Measurements from ENCODE around the gene CERS4. TPM values are rescaled to one million over a fixed set of nuclear protein-coding genes. Genes with fewer than 3 reads are reported as not detected.
"Not testable (repeated sequence)": the region's sequence is repeated elsewhere in the genome, so short reads cannot be mapped to it uniquely, and the experiment has no call there.

The CERS4 gene
- total RNA-seq, 6 donors from 2014 or later: 55.5 to 131 (median 63.8) TPM

DNA sequence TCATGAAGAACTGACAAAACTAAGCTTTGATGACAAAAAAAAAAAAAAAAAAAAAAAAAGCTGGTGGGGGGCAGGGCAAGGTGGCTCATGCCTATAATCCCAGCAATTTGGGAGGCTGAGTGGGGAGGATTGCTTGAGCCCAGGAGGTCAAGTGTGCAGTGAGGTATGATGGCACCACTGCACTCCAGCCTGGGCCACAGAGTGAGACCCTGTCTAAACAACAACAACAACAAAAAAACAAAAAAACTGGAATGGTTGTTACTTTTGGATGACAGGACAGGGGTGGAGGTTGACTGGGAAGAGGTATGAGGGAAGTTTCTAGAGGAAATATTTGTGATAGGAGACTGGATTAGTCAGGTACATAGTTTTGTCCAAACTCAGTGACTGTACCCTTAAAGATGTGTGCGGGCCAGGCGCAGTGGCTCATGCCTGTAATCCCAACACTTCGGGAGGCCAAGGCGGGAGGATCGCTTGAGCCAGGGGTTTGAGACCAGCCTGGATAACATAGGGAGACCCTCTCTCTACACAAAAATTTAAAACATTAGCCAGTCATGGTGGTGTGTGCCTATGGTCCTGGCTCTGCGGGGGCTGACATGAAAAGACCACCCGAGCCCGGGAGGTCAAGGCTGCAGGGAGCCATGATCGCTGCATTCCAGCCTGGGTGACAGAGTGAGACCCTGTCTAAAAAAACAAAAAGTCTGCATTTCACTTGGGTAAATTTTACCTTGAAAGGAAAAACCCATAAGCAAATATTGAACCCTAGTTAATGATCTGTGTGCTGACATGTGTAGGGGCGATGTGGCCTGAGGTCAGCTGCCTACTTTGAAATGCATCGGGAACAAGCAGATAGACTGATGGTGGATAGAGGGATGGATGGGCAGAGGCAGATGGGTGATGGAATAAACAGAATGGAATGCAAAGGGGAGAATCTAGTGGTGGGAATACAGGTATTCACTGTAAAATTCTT, 37.0 kb downstream of the CERS4 start:
- no peaks in the 10 kb centered on the region for H3K27me3 ChIP-seq
- H3K36me3 ChIP-seq: no peaks in the 10 kb centered on the region
- peaks cover 7 to 14% (median 10%) of the 10 kb centered on the region in 4 donors for H3K4me1 ChIP-seq
- peaks cover 0 to 4% (median 0%) of the 10 kb centered on the region in 4 donors for H3K9me3 ChIP-seq
- no peak overlapping the region for H3K4me3 ChIP-seq
- DNase-seq (no peak), ATAC-seq (ENCODE audit: low FRiP score in 2 of 2) (no peak)
- TF ChIP-seq POLR2AphosphoS5 (IDR thresholded peaks at IDR 0.05) (no peak), POLR2A (IDR thresholded peaks at IDR 0.05) (no peak), EP300 (IDR thresholded peaks at IDR 0.05) (no peak)
- TF ChIP-seq, protein P1, sequence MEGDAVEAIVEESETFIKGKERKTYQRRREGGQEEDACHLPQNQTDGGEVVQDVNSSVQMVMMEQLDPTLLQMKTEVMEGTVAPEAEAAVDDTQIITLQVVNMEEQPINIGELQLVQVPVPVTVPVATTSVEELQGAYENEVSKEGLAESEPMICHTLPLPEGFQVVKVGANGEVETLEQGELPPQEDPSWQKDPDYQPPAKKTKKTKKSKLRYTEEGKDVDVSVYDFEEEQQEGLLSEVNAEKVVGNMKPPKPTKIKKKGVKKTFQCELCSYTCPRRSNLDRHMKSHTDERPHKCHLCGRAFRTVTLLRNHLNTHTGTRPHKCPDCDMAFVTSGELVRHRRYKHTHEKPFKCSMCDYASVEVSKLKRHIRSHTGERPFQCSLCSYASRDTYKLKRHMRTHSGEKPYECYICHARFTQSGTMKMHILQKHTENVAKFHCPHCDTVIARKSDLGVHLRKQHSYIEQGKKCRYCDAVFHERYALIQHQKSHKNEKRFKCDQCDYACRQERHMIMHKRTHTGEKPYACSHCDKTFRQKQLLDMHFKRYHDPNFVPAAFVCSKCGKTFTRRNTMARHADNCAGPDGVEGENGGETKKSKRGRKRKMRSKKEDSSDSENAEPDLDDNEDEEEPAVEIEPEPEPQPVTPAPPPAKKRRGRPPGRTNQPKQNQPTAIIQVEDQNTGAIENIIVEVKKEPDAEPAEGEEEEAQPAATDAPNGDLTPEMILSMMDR (IDR thresholded peaks at IDR 0.05): no peak
- WGBS, 2 donors: 89 to 90% methylated on average over 11 of the region's 11 CpGs
- H3K27ac ChIP-seq: no peak overlapping the region

DNA sequence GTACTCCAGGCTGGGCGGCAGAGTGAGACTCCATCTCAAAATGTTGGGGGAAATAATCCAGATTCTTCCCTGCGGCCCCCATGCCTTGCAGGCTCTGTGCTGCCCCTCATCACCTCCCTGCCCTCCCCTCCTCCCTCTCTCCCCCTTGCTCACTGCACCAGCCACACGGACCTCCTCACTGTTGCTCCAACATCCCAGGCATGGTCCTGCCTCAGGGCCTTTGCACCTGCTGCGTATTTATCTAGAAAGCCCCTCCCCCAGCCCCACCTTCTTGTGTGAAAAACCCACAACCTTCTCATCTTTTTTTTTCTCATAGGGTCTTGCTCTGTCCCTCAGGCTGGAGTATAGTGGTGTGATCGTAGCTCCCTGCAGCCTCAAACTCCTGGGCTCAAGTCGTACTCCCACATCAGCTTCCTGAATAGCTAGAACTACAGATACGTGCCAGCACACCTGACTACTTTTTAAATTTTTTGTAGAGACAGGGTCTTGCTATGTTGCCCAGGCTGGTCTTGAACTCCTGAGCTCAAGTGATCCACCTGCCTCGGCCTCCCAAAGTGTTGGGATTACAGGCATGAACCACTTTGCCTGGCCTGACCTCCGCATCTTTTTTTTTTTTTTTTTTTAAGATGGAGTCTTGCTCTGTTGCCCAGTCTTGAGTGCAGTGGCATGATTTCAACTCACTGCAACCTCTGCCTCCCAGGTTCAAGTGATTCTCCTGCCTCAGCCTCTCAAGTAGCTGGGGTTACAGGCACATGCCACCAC, 38.1 kb downstream of the CERS4 start:
- peaks cover 0 to 10% (median 4%) of the 10 kb centered on the region in 4 donors for H3K4me1 ChIP-seq
- H3K9me3 ChIP-seq; DNase-seq; H3K27ac ChIP-seq; H3K27me3 ChIP-seq; H3K36me3 ChIP-seq; ATAC-seq (ENCODE audit: low FRiP score in 2 of 2); H3K4me3 ChIP-seq: not testable (repeated sequence)
- WGBS, 2 donors: 94 to 96% methylated on average over 8 to 9 of the region's 9 CpGs

DNA sequence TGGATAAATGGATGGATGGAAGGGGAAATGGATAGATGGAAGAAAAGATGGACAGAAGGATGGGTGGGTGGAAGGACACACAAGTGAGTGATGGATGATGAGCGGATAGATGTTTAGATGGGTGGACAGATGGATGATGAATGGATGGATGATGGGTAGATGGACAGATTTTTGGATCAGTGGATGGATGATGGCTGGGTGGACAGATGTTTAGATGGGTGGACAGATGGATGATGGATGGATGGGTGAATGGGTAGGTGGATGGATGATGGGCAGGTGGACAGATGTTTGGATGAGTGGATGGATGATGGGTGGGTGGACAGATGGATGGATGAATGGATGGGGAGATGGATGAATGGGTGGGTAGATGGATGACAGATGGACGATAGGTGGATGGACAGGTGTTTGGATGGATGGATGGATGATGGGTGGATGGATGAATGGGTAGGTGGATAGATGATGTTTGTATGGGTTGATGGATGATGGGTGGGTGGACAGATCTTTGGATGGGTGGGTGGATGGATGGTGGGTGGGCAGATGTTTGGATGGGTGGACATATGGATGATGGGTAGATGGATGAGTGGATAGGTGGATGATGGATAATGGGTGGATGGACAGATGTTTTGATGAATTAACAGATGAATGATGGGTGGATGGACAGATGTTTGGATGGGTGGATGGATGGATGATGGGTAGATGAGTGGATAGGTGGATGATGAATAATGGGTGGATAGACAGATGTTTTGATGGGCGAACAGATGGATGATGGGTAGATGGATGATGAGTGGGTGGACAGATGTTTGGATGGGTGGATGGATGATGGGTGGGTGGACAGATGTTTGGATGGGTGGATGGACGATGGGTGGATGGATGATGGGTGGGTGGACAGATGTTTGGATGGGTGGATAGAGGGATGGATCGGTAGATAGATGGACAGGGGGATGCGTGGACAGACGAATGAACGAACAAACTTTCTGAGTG, 39.5 kb downstream of the CERS4 start:
- no peak for DNase-seq
- no peak for ATAC-seq (ENCODE audit: low FRiP score in 2 of 2)
- Histone ChIP-seq H3K36me3 (no peaks in the 10 kb centered on the region), H3K4me1 (peaks cover 0 to 10% (median 4%) of the 10 kb centered on the region in 4 donors), H3K27ac (no peak overlapping the region), H3K4me3 (no peak overlapping the region), H3K9me3 (no peaks in the 10 kb centered on the region), H3K27me3 (no peaks in the 10 kb centered on the region)
- 95 to 97% methylated on average over 8 of the region's 8 CpGs for WGBS, 2 donors
- TF ChIP-seq EP300 (IDR thresholded peaks at IDR 0.05): no peak
- TF ChIP-seq POLR2A (IDR thresholded peaks at IDR 0.05): no peak
- TF ChIP-seq POLR2AphosphoS5 (IDR thresholded peaks at IDR 0.05): no peak
- TF ChIP-seq, protein P1 (IDR thresholded peaks at IDR 0.05): no peak

DNA sequence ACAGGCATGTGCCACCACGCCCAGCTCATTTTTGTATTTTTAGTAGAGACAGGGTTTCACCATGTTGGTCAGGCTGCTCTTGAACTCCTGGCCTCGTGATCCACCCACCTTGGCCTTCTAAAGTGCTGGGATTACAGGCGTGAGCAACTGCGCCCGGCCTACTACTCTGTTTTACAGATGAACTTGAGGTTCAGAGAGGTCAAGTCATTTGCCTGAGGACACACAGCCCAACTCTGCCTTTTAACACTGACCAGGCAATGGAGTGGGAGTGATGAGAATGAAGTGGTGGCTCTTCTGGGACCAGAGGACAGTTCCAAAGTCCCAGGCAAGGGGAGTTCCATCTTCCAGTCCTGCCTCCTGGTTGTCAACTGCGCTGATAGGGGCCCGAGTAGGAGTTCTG, 41.4 kb downstream of the CERS4 start:
- Histone ChIP-seq H3K9me3 (no peaks in the 10 kb centered on the region), H3K27ac (peak overlapping the region in 2 of 4 donors; percentile 40 to 48), H3K4me1 (peaks cover 0 to 10% (median 4%) of the 10 kb centered on the region in 4 donors), H3K36me3 (peaks cover 0 to 12% (median 5%) of the 10 kb centered on the region in 4 donors), H3K4me3 (no peak overlapping the region), H3K27me3 (no peaks in the 10 kb centered on the region)
- TF ChIP-seq POLR2AphosphoS5 (IDR thresholded peaks at IDR 0.05): no peak
- TF ChIP-seq POLR2A (IDR thresholded peaks at IDR 0.05): no peak
- TF ChIP-seq EP300 (IDR thresholded peaks at IDR 0.05): no peak
- TF ChIP-seq, protein P1 (IDR thresholded peaks at IDR 0.05): no peak
- DNase-seq: no peak
- no peak for ATAC-seq (ENCODE audit: low FRiP score in 2 of 2)
- WGBS, 2 donors: 82 to 83% methylated on average over 7 of the region's 7 CpGs

Data from upper lobe of left lung (tissue), 6 donors.